ENCODE results near the gene SENP5. TPM values are rescaled to one million over a fixed set of nuclear protein-coding genes. Genes with fewer than 3 reads are reported as not detected.

Gene SENP5
- total RNA-seq, 4 donors from 2014 or later = 21.4 to 42.7 (median 31.7) TPM

DNA sequence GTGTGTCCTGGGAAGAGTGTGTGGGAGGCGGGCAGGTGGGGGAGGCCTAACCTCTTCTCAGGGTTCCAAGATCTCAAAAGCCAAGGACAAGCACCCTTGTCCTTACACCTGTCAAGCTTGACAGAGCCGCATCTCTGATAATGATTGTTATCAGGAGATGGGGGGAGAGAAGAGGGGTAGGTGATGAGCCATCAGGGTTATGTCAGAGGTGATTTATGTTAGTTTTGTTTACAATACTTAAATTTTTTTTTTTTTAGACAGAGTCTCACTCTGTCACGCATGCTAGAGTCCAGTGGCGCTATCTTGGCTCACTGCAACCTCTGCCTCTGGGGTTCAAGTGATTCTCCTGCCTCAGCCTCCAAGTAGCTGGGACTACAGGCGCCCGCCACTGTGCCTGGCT, 82.0 kb downstream of the SENP5 start:
- ATAC-seq (no peak), DNase-seq (no peak)
- Histone ChIP-seq H3K27ac (no peak overlapping the region), H3K36me3 (no peaks in the 10 kb centered on the region), H3K4me1 (peaks cover 0 to under 1% of the 10 kb centered on the region in 2 donors), H3K4me3 (no peak overlapping the region), H3K27me3 (no peaks in the 10 kb centered on the region), H3K9me3 (no peaks in the 10 kb centered on the region)
- intact Hi-C loops (cut with DNase I; ENCODE audit: low total_unique reads) (no loop called here), in situ Hi-C loops (cut with MboI; ENCODE audit: low sequenced_read_pairs in 4 of 4) (loop anchor here in 3 of 4 donors (10.0 to 25.0 kb wide), 4 partner anchors 87 to 387 kb away; partner anchors contain the start of genes FBXO45 (in 1 of the 3), PAK2 (in 1 of the 3), SENP5 (in 1 of the 3) and WDR53 (in 1 of the 3))
- no peak for TF ChIP-seq POLR2A (IDR thresholded peaks at IDR 0.05)
- TF ChIP-seq, protein P1, sequence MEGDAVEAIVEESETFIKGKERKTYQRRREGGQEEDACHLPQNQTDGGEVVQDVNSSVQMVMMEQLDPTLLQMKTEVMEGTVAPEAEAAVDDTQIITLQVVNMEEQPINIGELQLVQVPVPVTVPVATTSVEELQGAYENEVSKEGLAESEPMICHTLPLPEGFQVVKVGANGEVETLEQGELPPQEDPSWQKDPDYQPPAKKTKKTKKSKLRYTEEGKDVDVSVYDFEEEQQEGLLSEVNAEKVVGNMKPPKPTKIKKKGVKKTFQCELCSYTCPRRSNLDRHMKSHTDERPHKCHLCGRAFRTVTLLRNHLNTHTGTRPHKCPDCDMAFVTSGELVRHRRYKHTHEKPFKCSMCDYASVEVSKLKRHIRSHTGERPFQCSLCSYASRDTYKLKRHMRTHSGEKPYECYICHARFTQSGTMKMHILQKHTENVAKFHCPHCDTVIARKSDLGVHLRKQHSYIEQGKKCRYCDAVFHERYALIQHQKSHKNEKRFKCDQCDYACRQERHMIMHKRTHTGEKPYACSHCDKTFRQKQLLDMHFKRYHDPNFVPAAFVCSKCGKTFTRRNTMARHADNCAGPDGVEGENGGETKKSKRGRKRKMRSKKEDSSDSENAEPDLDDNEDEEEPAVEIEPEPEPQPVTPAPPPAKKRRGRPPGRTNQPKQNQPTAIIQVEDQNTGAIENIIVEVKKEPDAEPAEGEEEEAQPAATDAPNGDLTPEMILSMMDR (IDR thresholded peaks at IDR 0.05 in 4 of 5, conservative IDR thresholded peaks at IDR 0.05 in 1 of 5) = no peak

DNA sequence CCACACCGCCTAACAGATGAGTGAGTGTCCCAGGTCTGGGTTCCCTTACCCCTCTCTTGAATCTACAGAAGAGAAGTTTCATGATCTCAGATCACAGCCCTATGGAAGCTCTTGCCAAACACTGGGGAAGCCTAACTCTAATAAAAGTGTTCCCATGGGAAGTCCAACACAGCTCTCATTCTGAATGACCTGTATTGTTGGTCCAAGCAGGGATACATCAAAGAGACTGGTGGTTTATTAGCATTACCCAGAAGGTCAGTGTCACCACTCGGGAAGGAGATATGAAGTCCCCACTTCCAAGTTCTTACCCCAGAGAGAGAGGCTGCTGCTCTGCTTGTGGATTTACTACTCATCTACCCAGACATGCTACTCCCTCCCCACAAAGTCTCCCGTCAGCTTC, 83.7 kb downstream of the SENP5 start:
- in situ Hi-C loops (cut with MboI; ENCODE audit: low sequenced_read_pairs in 4 of 4) = loop anchor here in 2 of 4 donors (10.0 to 25.0 kb wide), 2 partner anchors 89 to 97 kb away; partner anchors contain the start of gene SENP5 (in 1 of the 2)
- Histone ChIP-seq H3K27me3 (no peaks in the 10 kb centered on the region), H3K36me3 (no peaks in the 10 kb centered on the region), H3K4me3 (no peak overlapping the region), H3K4me1 (no peaks in the 10 kb centered on the region), H3K9me3 (no peaks in the 10 kb centered on the region), H3K27ac (no peak overlapping the region)
- DNase-seq = no peak
- TF ChIP-seq, protein P1 (IDR thresholded peaks at IDR 0.05 in 4 of 5, conservative IDR thresholded peaks at IDR 0.05 in 1 of 5) = no peak
- TF ChIP-seq POLR2A (IDR thresholded peaks at IDR 0.05) = no peak
- ATAC-seq = no peak
- intact Hi-C loops (cut with DNase I; ENCODE audit: low total_unique reads) = no loop called here

DNA sequence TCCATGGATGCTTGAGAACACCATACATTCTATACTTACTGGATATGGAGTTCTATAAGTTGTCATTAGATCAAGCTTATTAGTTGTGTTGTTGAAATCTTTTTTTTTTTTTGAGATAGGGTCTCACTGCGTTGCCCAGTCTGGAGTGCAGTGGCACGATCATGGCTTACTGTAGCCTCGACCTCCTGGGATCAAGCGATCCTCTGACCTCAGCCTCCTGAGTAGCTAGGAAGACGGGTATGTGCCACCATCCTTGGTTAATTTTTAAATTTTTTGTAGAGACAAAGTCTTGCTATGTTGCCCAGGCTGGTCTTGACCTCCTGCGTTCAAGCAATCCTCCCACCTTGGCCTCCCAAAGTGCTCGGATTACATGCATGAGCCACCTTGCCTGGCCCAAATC, 87.1 kb downstream of the SENP5 start:
- H3K36me3 ChIP-seq = no peaks in the 10 kb centered on the region
- no peak overlapping the region for H3K4me3 ChIP-seq
- no peak overlapping the region for H3K27ac ChIP-seq
- H3K27me3 ChIP-seq = no peaks in the 10 kb centered on the region
- no peaks in the 10 kb centered on the region for H3K4me1 ChIP-seq
- no peaks in the 10 kb centered on the region for H3K9me3 ChIP-seq
- intact Hi-C loops (cut with DNase I; ENCODE audit: low total_unique reads) (no loop called here), in situ Hi-C loops (cut with MboI; ENCODE audit: low sequenced_read_pairs in 4 of 4) (loop anchor here in 2 of 4 donors (10.0 to 25.0 kb wide), 2 partner anchors 93 to 100 kb away; partner anchors contain the start of gene SENP5 (in 1 of the 2))
- ATAC-seq = no peak
- TF ChIP-seq POLR2A (IDR thresholded peaks at IDR 0.05) = no peak
- TF ChIP-seq, protein P1 (IDR thresholded peaks at IDR 0.05 in 4 of 5, conservative IDR thresholded peaks at IDR 0.05 in 1 of 5) = no peak
- no peak for DNase-seq

DNA sequence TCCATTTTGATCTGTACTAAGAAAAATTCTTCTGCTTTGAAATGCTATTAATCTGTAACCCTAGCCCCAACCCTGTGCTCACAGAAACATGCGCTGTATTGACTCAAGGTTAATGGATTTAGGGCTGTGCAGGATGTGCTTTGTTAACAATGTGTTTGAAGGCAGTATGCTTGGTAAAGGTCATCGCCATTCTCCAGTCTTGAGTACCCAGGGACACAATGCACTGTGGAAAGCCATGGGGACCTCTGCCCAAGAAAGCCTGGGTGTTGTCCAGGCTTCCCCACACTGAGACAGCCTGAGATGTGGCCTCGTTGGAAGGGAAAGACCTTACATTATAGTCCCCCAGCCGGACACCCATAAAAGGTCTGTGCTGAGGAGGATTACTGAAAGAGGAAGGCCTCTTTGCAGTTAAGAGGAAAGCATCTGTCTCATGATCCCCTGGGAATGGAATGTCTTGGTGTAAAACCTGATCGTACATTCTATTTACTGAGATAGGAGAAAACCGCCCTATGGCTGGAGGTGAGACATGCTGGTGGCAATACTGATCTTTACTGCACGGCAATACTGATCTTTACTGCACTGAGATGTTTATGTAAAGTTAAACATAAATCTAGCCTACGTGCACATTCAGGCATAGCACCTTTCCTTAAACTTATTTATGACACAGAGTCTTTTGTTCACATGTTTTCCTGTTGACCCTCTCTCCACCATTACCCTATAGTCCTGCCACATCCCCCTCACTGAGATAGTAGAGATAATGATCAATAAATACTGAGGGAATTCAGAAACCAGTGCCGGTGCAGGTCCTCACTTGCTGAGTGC, 94.6 kb downstream of the SENP5 start:
- no peaks in the 10 kb centered on the region for H3K4me1 ChIP-seq
- in situ Hi-C loops (cut with MboI; ENCODE audit: low sequenced_read_pairs in 4 of 4) (loop anchor here in 2 of 4 donors (10.0 to 25.0 kb wide), 2 partner anchors 100 to 128 kb away; partner anchors contain the start of gene SENP5 (in 1 of the 2)), intact Hi-C loops (cut with DNase I; ENCODE audit: low total_unique reads) (no loop called here)
- H3K27me3 ChIP-seq = no peaks in the 10 kb centered on the region
- ATAC-seq (no peak), DNase-seq (no peak)
- H3K27ac ChIP-seq = no peak overlapping the region
- TF ChIP-seq, protein P1 (IDR thresholded peaks at IDR 0.05 in 4 of 5, conservative IDR thresholded peaks at IDR 0.05 in 1 of 5) = no peak
- TF ChIP-seq POLR2A (IDR thresholded peaks at IDR 0.05) = no peak
- no peak overlapping the region for H3K4me3 ChIP-seq
- H3K36me3 ChIP-seq = no peaks in the 10 kb centered on the region
- H3K9me3 ChIP-seq = no peaks in the 10 kb centered on the region
